ENCODE measurements around the gene DOK5. TPM values are rescaled to one million over a fixed set of nuclear protein-coding genes. Genes with fewer than 3 reads are reported as not detected.

Gene DOK5
- total and polyA plus RNA-seq, 9 of the 15 experiments (the other 6 are each of a cell fraction or from before 2014, with no cell fraction given): not detected

- no peaks in the 10 kb centered on the region for H4K20me1 ChIP-seq (replicated peaks; ENCODE audit: control insufficient read depth, insufficient read depth, low read length)
- ChIA-PET CTCF (ENCODE audit: low intra/inter-chr PET ratio) (no interaction called here), POLR2A (no interaction called here)
- H3K4me1 ChIP-seq (replicated peaks in 1 of 2; ENCODE audit: control insufficient read depth in 2 of 2, insufficient read depth in 2 of 2, low read length in 2 of 2): no peaks in the 10 kb centered on the region
- H3K4me2 ChIP-seq (ENCODE audit: insufficient read depth, low read length): no peak overlapping the region
- TF ChIP-seq NR2C1 (IDR thresholded peaks at IDR 0.05) (no peak), NR2C1 (tag; IDR thresholded peaks at IDR 0.05) (no peak), ZFP1 (CRISPR knock-in tag; IDR thresholded peaks at IDR 0.05) (no peak), ZNF583 (CRISPR knock-in tag; IDR thresholded peaks at IDR 0.05) (no peak), SOX6 (IDR thresholded peaks at IDR 0.05) (no peak), USF1 (CRISPR knock-in tag; IDR thresholded peaks at IDR 0.05) (no peak), HLTF (IDR thresholded peaks at IDR 0.05) (no peak), SAFB (IDR thresholded peaks at IDR 0.05; ENCODE audit: borderline replicate concordance, low read depth, low read length) (no peak), CSDE1 (IDR thresholded peaks at IDR 0.05) (no peak)
- TF ChIP-seq, protein P1, sequence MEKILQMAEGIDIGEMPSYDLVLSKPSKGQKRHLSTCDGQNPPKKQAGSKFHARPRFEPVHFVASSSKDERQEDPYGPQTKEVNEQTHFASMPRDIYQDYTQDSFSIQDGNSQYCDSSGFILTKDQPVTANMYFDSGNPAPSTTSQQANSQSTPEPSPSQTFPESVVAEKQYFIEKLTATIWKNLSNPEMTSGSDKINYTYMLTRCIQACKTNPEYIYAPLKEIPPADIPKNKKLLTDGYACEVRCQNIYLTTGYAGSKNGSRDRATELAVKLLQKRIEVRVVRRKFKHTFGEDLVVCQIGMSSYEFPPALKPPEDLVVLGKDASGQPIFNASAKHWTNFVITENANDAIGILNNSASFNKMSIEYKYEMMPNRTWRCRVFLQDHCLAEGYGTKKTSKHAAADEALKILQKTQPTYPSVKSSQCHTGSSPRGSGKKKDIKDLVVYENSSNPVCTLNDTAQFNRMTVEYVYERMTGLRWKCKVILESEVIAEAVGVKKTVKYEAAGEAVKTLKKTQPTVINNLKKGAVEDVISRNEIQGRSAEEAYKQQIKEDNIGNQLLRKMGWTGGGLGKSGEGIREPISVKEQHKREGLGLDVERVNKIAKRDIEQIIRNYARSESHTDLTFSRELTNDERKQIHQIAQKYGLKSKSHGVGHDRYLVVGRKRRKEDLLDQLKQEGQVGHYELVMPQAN (IDR thresholded peaks at IDR 0.05; ENCODE audit: borderline replicate concordance): no peak
- ATAC-seq (no peak), FAIRE-seq (no peak), DNase-seq (ENCODE audit: extremely low read depth in 1 of 4, low spot score in 3 of 4) (no peak)
- H3K9ac ChIP-seq (ENCODE audit: insufficient read depth in 1 of 2, low read depth in 2 of 2, low read length in 2 of 2): no peak overlapping the region
- no peaks in the 10 kb centered on the region for H3K36me3 ChIP-seq (ENCODE audit: control insufficient read depth, insufficient read depth, low read length)
- H3K4me3 ChIP-seq: no peak overlapping the region
- no peak overlapping the region for H2AFZ ChIP-seq (ENCODE audit: low read depth, low read length)
- H3K9me3 ChIP-seq (replicated peaks; ENCODE audit: control insufficient read depth, insufficient read depth, low read depth, low read length): no peaks in the 10 kb centered on the region
- no peak overlapping the region for H3K27ac ChIP-seq (ENCODE audit: extremely low read depth, low read depth, low read length)
- H3K9me1 ChIP-seq (ENCODE audit: control insufficient read depth, insufficient read depth, low read length): no peaks in the 10 kb centered on the region
- in situ Hi-C loops (cut with MboI): no loop called here
- H3K79me2 ChIP-seq (ENCODE audit: control insufficient read depth, insufficient read depth, low read length): no peaks in the 10 kb centered on the region
- no TSS peak for BruUV-seq (replicated peaks)
- WGBS (ENCODE audit: insufficient coverage, low coverage, missing lambda C conversion rate): 3% methylated on average over 4 of the region's 4 CpGs
- intact Hi-C loops (cut with micrococcal nuclease): no loop called here
- H3K27me3 ChIP-seq (ENCODE audit: control insufficient read depth in 2 of 2, insufficient read depth in 2 of 2, low read length in 2 of 2): no peaks in the 10 kb centered on the region
These were observed 85.0 kb downstream of the DOK5 start for GRCh38 chr20:54560357-54560756.

Data from K562 (cell line).